ENCODE results near the gene ZNF652. TPM values are rescaled to one million over a fixed set of nuclear protein-coding genes. Genes with fewer than 3 reads are reported as not detected.

ZNF652 gene
- polyA plus RNA-seq, 1 experiment, result 5.3 TPM

DNA sequence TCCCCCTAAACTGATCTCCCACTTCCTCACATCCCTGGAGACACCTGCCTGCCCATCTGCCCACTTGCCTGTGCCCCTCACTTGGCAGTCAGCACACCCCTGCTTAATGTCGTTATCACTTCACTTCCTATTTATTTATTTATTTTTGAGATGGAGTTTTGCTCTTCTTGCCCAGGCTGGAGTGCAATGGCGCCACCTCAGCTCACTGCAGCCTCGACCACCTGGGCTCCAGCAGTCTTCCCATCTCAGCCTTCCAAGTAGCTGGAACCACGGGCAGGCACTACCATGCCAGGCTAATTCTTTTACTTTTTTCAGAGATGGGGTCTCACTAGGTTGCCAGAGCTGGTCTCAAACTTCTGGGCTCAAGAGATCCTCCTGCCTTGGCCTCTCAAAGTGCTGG lies 108.0 kb downstream of the ZNF652 start:
- no peak for TF ChIP-seq CTCF (IDR thresholded peaks at IDR 0.05; ENCODE audit: insufficient read depth, low read depth, low read length)
- ChIA-PET CTCF (interaction anchor here (0.6 to 1.7 kb wide), 5 partner anchors 15 to 181 kb away, joined by 3 to 5 read pairs (median 4); no protein-coding TSS in a partner anchor), POLR2A (no interaction called here)
- DNase-seq (ENCODE audit: low read depth), result no peak
- Histone ChIP-seq H3K36me3 (ENCODE audit: control insufficient read depth, insufficient read depth, low read length) (no peaks in the 10 kb centered on the region), H3K4me3 (ENCODE audit: low read depth, low read length) (no peak overlapping the region), H3K27me3 (ENCODE audit: control insufficient read depth, insufficient read depth, low read length) (no peaks in the 10 kb centered on the region)

- CTCF ChIA-PET, result no interaction called here
- TF ChIP-seq CTCF (IDR thresholded peaks at IDR 0.05; ENCODE audit: insufficient read depth, low read depth, low read length), result no peak
- no peak for DNase-seq (ENCODE audit: low read depth)
- H3K4me3 ChIP-seq (ENCODE audit: low read depth, low read length), result no peak overlapping the region
- POLR2A ChIA-PET, result interaction anchor here (0.6 kb wide), 1 partner anchor 316 kb away, joined by 9 read pairs; no protein-coding TSS in a partner anchor
- no peaks in the 10 kb centered on the region for H3K36me3 ChIP-seq (ENCODE audit: control insufficient read depth, insufficient read depth, low read length)
- H3K27me3 ChIP-seq (ENCODE audit: control insufficient read depth, insufficient read depth, low read length), result 0 out of 2 replicates have a peak, but pooled peaks cover 3% of the 10 kb centered on the region
Observed at GRCh38 chr17:49252148-49252695, 109.8 kb downstream of the ZNF652 start.

DNA sequence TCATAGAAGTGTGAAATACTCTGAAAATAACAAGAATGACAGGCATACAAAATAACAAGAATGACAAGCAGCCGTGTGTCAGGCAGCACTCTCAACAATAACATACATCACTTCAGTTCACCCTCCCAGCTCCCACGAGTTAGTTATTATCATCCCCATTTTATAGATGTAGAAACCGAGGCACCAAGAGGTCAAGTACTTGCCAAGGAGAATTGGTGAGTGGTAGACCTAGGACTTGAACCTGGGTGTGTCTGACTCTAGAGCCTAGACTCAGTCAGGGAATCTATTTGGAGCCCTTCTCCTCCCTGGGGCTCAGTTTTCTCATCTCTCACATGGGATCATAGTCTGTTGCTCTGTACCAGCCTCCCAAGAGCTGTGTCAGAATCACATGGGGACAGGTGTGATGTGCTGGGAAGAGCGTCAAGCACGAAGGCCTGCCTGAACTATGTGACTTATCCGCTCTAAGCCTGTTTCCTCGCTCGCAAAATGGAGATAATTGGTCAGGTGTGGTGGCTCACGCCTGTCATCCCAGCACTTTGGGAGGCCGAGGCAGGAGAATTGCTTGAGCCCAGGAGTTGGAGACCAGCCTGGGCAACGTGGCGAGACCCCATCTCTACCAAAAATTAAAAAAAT lies 112.0 kb downstream of the ZNF652 start:
- Histone ChIP-seq H3K27me3 (ENCODE audit: control insufficient read depth, insufficient read depth, low read length) (0 out of 2 replicates have a peak, but pooled peaks cover 3% of the 10 kb centered on the region), H3K36me3 (ENCODE audit: control insufficient read depth, insufficient read depth, low read length) (no peaks in the 10 kb centered on the region), H3K4me3 (ENCODE audit: low read depth, low read length) (no peak overlapping the region)
- no peak for TF ChIP-seq CTCF (IDR thresholded peaks at IDR 0.05; ENCODE audit: insufficient read depth, low read depth, low read length)
- DNase-seq (ENCODE audit: low read depth), result no peak
- ChIA-PET CTCF (interaction anchor here (0.9 kb wide), 1 partner anchor 22 kb away, joined by 3 read pairs; no protein-coding TSS in a partner anchor), POLR2A (no interaction called here)

DNA sequence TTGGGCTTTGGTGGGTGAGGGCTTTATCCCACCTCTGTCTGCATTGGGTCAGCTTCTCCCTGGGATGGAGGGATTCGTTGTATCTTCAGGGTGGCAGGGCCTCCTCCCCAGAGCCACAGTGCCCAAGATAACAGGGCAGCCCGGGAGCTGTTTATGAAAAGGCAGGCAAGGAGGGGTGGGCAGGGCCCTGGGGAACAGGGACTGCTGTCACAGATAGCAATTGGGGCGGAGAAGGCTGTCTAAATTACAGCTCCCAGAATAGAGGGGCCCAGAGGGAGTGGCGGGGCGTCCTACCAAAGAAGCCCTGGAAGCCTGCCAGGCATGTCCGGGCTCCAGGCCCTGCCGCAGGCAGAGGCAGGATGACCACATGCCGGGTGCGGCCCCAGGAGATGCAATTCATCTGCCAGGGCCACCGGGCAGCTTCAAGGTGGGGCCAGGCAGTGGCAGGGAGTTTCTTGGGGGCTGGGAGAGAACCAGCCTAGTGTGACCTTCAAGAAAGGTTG lies 112.7 kb downstream of the ZNF652 start:
- Histone ChIP-seq H3K4me3 (ENCODE audit: low read depth, low read length) (no peak overlapping the region), H3K36me3 (ENCODE audit: control insufficient read depth, insufficient read depth, low read length) (no peaks in the 10 kb centered on the region), H3K27me3 (ENCODE audit: control insufficient read depth, insufficient read depth, low read length) (0 out of 2 replicates have a peak, but pooled peaks cover 3% of the 10 kb centered on the region)
- CTCF ChIA-PET, result interaction anchor here (1.8 kb wide), 1 partner anchor 41 kb away, joined by 5 read pairs; no protein-coding TSS in a partner anchor
- TF ChIP-seq CTCF (IDR thresholded peaks at IDR 0.05; ENCODE audit: insufficient read depth, low read depth, low read length), result no peak
- no peak for DNase-seq (ENCODE audit: low read depth)
- POLR2A ChIA-PET, result no interaction called here

- TF ChIP-seq CTCF (IDR thresholded peaks at IDR 0.05; ENCODE audit: insufficient read depth, low read depth, low read length), result no peak
- ChIA-PET POLR2A (no interaction called here), CTCF (interaction anchor here (1.8 kb wide), 1 partner anchor 42 kb away, joined by 5 read pairs; no protein-coding TSS in a partner anchor)
- H3K4me3 ChIP-seq (ENCODE audit: low read depth, low read length), result no peak overlapping the region
- no peak for DNase-seq (ENCODE audit: low read depth)
- peaks cover 3% of the 10 kb centered on the region; the same call in 1 of the 2 replicates for H3K27me3 ChIP-seq (ENCODE audit: control insufficient read depth, insufficient read depth, low read length)
- H3K36me3 ChIP-seq (ENCODE audit: control insufficient read depth, insufficient read depth, low read length), result no peaks in the 10 kb centered on the region
Observed at GRCh38 chr17:49247944-49248343, 114.1 kb downstream of the ZNF652 start.

Measured in BJ (cell line).